ENCODE results near the gene SEC24B. TPM values are rescaled to one million over a fixed set of nuclear protein-coding genes. Genes with fewer than 3 reads are reported as not detected.

Gene SEC24B
- total RNA-seq, 1 donor from 2014 or later, result 24.1 TPM

DNA sequence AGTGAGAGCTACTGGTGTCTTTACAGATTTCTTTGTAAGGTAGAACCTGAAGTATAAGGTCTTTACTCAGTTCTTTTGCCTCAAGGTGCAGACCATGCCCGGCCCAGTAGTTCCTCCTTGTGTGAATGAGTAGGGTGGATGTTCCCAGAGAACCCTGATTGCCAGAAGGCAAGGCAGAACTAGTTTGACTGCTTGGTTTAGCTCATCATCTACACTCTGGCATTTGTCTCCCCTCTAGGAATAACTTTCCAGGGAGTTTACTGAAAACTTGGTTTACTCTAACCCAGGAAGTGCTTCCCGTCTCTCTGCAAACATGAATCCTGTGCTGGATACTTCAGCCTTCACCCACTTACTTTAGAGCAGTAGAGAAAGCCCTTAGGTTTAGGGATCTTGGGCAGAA, 155.5 kb downstream of the SEC24B start:
- Histone ChIP-seq H3K4me3 (ENCODE audit: low read depth, low read length) (no peak overlapping the region), H3K27me3 (ENCODE audit: control insufficient read depth, insufficient read depth, low read length) (no peaks in the 10 kb centered on the region), H3K36me3 (ENCODE audit: control insufficient read depth, insufficient read depth, low read length) (no peaks in the 10 kb centered on the region)
- no peak for DNase-seq (ENCODE audit: low read depth)
- TF ChIP-seq, protein P1, sequence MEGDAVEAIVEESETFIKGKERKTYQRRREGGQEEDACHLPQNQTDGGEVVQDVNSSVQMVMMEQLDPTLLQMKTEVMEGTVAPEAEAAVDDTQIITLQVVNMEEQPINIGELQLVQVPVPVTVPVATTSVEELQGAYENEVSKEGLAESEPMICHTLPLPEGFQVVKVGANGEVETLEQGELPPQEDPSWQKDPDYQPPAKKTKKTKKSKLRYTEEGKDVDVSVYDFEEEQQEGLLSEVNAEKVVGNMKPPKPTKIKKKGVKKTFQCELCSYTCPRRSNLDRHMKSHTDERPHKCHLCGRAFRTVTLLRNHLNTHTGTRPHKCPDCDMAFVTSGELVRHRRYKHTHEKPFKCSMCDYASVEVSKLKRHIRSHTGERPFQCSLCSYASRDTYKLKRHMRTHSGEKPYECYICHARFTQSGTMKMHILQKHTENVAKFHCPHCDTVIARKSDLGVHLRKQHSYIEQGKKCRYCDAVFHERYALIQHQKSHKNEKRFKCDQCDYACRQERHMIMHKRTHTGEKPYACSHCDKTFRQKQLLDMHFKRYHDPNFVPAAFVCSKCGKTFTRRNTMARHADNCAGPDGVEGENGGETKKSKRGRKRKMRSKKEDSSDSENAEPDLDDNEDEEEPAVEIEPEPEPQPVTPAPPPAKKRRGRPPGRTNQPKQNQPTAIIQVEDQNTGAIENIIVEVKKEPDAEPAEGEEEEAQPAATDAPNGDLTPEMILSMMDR (IDR thresholded peaks at IDR 0.05; ENCODE audit: insufficient read depth, low read length, poor library complexity, severe bottlenecking), result no peak

DNA sequence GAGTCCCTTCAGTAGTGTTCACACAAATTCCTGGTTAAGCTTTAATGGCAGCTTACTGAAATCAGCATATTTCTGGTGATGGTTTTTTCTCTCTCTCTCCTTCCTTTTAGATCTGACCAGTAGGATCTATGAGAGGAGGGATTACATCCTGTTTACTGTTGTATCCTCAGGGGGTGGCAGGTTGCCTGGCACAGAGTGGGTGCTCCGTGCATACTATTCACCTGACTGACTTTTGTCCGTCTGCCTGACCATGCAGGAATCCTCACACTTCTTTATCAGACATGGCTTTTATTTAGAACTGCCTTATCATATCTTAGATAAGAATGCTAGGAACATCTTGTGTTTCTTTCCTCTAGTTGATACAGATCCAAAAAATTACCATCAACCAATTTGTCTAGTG, 156.0 kb downstream of the SEC24B start:
- no peak overlapping the region for H3K4me3 ChIP-seq (ENCODE audit: low read depth, low read length)
- TF ChIP-seq, protein P1 (IDR thresholded peaks at IDR 0.05; ENCODE audit: insufficient read depth, low read length, poor library complexity, severe bottlenecking), result no peak
- no peak for DNase-seq (ENCODE audit: low read depth)
- no peaks in the 10 kb centered on the region for H3K27me3 ChIP-seq (ENCODE audit: control insufficient read depth, insufficient read depth, low read length)
- H3K36me3 ChIP-seq (ENCODE audit: control insufficient read depth, insufficient read depth, low read length), result no peaks in the 10 kb centered on the region

Other genes starting within 250 kb of the SEC24B start
- 1.9 and 4.3 TPM in 2 replicates for gene COL25A1, start 131.2 kb upstream of the SEC24B start, total RNA-seq
- gene MCUB, start 126.4 kb downstream of the SEC24B start, total RNA-seq, result 13.2 and 29.2 TPM in 2 replicates

Data from kidney epithelial cell (primary cell).